HTR-8/SVneo (cell line): ENCODE data around the gene HGFAC.

ENCODE experiments used
- DNase-seq: peaks from one replicate; pipeline ENCODE4 v3.0.0; 2011; ENCODE audit warnings: low spot score, mixed read lengths; ENCODE audit not compliant: insufficient read length
- FAIRE-seq: peaks from 2 replicates; lab custom pipeline; 2011; peaks lifted over from hg19 to GRCh38; lab: Jason Lieb, UNC

Gene HGFAC

DNA sequence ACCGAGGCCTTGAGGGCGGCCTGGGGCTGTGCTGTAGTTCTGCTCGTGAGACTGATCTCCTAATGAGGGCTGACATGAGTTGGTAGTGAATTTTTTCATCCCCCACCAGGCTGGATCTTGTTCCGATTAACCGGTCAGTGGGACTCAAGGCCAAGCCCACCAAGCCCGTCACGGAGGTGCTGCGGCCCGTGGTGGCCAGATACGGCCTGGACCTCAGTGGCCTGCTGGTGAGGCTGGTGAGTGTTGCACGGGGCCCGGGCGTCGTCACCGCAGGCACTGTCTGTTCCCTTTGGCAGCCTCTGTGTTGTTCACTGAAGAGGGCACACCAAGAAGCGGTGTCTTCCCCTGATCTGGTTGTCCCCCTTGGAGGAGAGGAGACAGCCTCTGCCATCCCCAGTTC lies 18.4 kb upstream of the HGFAC start:
- FAIRE-seq (no peak), DNase-seq (no peak)

DNA sequence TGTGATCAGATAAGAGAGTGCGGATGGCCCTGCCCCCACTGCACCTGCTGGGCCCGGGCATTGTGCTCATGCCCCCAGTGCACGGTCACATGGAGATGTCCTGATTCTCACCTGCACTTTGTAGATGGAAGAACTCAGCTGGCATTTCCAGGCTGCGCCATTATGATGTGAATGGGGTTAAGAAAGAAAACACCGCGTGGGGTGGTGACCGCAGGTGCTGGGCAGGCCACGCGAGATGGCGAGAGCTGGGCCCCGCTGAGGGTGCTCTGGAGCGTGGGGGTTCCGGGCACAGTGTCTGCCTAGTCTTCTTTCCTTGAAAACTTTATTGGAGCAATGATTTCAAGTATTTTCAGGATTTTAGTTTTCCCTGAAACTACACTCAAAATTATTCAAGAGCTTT lies 17.8 kb upstream of the HGFAC start:
- DNase-seq (no peak), FAIRE-seq (no peak)

DNA sequence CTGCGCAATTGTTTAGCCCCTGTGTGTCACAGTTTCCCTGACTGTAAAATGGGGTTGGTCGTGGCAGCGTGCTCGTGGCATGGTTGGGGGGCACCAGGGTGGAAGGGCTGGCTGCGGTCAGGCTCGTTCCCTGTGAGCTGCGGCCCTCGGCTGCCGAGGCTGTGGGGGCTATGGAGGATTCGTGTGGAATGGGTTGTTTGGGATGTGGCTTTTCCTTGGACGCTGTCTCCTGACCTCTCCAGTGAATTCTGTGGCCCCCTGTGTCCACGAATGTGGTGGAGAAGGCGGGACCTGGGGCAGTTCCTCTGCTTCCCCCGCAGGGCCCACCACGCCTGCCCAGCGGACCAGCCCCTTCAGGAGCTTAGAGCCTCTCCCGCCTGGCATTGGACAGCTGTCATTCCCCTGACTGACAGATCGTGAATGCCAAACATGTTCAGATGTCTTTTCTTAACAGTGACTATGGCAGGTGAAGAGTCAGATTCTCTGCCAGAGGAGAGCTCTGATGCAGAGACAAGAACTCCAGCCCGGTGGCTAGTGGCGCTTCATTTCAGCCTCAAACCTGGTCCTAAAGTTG lies 17.2 kb upstream of the HGFAC start:
- FAIRE-seq (no peak), DNase-seq (no peak)

DNA sequence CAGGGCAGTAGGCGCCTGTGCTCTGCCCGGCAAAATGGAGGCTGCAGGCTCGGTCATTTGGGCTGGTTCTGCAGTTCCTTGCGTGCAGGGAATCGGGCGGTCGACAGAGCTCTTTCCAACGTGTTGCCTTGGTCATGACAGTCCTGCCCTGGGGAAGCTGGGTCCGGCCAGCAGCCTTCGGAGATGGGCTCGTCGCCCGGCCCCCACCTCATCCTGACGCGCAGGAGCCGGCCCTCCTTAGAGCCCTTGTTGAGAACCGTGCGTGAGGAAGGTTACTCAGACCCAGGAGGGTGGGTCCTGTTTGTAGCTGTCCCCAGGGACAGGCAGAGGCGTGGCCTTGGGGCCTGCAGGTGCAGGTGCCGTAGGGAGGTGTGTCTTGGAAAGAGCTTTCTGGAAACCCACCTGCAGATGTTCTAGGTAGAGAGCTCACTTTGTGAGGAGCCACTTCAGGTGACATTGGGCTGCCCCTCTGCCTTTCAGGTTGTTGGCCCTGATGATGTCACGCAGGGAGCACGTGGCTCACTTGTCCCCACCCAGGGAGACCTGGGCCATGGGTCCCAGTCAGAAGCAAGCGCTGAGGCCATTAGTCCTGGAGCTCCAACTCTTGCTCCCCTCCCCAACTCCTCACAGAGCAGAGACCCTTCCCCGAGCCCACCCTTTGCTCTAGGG lies 15.2 kb upstream of the HGFAC start:
- FAIRE-seq (no peak), DNase-seq (no peak)

DNA sequence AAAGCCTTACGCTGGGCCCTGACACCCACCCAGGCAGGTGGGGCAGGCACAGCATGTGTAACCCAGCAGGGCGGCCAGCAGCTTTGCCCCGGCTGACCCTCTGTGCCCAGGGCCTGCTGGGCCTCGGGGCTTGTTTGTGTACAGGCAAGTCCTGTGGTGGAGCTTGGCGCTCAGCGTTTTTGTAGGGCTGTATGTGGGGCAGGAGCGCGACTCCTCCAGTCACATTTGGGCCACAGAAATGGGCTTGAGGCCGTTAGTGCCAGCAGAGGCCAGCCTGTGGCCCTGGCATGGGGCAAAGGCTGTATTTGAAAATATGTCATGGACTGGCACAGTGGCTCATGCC lies 14.7 kb upstream of the HGFAC start:
- FAIRE-seq (no peak), DNase-seq (no peak)

DNA sequence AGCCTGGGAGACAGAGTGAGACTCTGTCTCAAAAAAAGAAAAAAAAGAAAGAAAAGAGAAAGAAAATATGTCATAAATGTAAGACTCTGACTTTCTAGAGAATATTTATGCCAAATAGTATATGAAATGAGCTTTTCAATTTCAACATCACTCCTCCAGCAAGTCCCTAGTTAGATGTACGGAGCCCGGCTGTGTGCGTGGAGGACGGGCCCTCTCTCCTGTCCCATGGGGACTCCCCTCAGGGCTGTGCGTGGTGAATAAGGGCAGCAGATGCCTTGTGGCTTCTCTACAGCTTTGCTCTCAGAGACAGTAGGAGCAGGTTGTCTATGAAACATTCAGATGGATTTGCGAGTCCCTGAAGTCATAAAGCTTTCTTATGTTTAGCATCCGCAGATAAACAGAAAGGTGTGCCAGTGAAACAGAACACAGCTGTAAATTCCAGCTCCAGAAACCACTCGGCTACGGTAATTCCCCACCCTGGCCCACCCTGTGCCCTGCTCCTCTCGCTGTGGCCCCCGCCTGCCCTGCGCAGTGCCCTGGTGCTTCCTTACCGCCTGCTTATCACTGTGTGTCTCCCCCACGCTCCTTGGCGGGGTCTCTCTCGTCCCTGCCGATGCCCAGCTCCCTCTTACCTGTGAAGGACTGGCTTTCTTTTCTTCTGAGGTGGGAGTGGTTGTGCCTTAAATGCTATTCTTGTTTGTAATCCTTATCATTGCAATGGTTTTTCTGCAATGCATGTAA lies 13.9 kb upstream of the HGFAC start:
- FAIRE-seq, result no peak
- DNase-seq, result no peak

DNA sequence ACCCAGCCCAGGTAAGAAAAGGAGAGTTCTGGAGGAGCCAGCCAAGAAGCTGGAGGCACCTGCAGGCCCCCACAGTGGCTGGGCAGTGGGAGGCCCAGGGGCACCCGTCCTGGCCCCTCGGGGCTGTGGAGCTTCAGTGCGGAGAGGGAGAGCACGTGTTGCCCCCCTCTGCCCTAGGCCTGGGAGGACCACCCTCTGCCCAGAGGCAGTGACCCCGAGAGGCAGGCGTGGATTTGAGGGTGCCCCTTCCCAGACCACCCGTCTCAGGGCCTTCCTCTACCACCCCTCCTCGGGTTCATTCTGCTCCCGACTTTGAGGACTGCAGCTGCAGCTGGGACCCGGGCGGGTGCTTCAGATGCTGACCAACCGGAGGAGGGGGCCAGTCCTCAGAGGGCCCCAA lies 12.1 kb upstream of the HGFAC start:
- no peak for FAIRE-seq

DNA sequence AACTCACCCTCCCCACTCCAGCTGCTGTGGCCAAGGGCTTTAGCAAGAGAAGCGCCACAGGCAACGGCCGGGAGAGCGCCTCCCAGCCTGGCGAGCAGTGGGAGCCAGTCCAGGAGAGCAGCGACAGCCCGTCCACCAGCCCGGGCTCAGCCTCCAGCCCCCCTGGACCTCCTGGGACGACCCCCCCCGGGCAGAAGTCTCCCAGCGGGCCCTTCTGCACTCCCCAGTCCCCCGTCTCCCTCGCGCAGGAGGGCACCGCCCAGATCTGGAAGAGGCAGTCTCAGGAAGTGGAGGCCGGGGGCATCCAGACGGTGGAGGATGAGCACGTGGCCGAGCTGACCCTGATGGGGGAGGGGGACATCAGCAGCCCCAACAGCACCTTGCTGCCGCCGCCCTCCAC lies 11.2 kb upstream of the HGFAC start:
- no peak for DNase-seq
- FAIRE-seq, result no peak

More for the DNA sequence above, 12.1 kb upstream of the HGFAC start:
- DNase-seq, result no peak

DNA sequence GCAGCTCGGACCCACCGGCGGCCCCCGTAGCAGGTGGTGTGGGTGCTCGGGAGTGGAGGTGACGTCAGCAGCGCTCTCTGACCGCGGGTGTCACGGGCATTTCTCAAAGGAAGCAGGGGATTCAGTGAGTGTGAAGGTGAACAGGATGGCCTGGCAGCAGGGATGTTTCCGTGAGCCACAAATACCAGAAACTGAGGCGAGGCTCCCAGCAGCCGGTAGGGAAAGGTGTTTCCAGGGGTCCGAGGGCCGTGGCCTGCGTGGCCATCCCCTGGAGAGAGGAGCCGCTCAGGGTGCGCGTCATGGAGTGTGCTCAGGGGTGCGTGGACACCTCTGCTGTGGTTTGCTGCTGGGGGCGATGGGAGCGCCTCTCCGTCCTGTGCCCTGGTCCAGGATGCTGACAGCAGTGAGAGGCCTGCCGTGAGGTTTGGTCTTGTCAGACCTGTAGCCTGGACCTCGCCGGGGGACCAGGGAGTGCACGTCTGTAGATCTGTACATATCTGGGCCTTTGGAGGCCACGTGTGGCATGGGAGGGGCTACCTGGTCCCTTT lies 10.2 kb upstream of the HGFAC start:
- FAIRE-seq (no peak), DNase-seq (no peak)

DNA sequence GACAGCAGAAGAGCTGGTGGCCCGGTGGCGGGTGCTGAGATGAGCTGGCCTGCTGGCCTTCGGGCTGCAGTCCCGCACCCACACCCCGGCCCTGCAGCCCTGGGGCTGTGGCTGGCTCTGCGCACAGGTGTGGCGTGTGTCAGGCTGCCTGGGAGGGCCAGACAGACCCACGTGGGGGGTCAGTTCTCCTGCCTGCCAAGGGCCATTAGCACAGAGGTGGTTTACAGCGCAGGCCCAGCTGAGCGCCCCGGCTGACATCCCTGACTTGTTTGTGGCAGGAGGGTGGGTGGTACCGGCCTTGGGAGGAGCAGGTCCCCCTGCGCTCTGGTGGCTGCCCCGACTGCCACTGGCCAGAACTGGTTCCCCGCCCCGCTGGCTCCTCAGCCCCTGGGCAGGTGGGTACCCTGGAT lies 9.4 kb upstream of the HGFAC start:
- no peak for DNase-seq
- FAIRE-seq, result no peak

DNA sequence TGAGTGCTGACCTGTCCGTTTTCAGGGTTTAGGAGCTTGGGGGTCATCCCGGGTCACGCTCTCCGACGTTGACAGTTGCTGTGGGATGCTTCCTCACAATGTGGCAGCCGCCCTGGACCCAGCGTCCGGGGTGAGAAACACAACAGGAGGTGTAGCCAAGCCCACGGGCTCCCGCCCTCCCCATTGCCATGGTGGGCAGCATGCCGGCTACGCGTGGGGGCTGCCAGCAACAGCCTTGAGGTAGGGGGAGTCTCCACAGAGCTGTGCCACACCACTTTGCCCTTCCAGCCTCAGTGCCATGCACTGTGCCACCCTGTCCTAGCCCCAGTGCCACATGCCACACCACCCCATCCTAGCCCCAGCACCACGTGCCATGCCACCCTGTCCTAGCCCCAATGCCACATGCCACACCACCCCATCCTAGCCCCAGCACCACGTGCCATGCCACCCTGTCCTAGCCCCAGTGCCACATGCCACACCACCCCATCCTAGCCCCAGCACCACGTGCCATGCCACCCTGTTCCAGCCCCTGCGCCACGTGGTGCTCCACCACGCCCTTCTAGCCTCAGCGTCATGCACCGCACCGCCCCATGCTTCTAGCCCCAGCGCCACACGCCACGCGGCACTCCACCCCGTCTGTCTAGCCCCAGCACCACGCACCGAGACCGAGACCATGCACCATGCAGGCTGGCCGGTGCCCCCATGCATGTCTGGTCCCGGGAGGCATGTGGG lies 8.5 kb upstream of the HGFAC start:
- FAIRE-seq (no peak), DNase-seq (no peak)

DNA sequence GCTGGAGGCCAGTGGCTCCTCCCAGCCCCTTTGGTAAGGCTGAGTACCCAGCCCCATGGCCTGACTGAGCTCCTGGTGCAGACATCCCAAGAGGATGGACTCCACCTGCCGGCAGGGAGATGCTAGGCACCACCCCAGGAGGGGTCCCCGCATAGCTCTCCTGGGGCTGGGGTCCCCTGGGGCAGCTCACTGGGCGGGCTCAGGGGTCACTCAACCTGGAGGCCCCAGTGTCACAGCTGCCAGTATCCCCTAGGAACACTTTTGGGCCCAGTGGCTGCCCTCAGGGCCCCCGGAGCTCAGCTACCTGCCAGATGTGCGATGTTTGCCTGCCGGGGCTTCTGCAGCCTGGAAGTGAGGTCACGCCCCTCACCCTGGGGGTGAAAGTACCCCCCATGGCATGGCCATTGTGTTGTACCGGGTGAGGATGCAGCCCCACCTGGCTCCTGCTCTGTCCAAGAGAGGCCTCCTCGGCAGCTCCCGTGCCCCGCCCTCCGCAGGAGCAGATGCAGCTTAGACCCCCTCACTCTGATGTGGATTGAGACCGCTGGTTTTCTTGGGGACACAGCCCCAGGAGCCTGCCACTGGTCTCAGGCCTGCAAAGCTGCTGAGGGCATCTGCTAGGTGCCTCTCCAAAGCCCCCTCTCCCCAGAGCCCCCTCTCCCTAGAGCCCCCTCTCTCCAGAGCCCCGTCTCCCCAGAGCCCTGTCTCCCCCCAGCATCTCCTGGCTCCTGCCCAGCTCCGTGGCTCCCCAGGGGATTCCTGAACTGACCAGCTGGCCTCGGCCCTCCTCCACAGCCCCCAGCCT lies 6.7 kb upstream of the HGFAC start:
- no peak for FAIRE-seq

DNA sequence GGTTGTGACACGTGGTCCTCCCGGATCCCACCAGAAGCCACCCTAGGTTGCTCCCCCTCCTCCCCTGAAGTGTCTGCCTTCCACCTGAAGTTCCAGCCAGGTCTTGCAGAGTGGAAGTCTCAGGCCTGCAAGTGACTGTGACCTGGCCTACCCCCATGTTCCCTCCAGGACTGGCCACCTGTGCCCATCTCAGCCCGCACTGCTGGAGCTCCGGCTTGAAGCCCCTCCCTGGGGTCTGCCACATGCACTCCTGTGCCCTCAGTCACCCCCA lies 6.1 kb upstream of the HGFAC start:
- FAIRE-seq, result no peak

More for the DNA sequence above, 6.7 kb upstream of the HGFAC start:
- DNase-seq, result no peak

DNA sequence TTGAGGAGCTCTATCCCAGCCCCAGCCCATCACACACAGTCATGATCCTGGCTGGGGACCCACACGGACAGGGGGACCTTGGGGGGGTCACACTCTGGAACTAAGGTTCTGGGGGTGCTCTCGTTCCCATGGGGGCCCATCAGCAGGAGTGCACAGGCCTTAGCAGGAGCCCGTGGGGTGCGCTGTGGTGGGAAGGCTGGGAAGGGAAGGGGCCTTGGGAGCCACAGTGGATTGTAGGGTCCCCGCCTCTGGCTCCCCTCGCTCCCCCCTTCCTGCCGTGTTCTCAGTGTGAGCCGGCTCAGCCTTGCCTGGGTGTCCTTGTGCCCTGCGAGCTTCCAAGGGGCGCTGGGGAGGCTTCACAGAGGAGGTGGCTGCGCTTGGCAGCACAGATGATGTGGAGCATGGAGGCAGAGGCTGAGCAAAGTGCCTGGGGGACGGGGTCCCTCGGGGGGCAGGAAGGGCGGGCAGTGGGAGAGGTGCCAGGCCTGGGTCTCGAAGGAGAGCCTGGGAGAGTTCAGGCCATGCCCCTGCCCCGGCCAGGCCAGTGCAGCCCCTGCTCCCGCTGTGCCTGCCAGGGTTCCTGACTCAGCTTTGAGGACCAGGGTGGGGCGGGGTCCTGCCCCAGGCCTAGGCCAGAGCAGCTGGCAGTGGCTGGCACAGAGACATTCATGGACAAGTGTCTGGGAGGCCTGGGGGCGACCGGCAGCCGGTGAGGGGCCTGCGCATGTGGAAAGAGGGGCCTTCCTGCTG lies 5.5 kb upstream of the HGFAC start:
- FAIRE-seq, result no peak

More for the DNA sequence above, 6.1 kb upstream of the HGFAC start:
- DNase-seq, result no peak

DNA sequence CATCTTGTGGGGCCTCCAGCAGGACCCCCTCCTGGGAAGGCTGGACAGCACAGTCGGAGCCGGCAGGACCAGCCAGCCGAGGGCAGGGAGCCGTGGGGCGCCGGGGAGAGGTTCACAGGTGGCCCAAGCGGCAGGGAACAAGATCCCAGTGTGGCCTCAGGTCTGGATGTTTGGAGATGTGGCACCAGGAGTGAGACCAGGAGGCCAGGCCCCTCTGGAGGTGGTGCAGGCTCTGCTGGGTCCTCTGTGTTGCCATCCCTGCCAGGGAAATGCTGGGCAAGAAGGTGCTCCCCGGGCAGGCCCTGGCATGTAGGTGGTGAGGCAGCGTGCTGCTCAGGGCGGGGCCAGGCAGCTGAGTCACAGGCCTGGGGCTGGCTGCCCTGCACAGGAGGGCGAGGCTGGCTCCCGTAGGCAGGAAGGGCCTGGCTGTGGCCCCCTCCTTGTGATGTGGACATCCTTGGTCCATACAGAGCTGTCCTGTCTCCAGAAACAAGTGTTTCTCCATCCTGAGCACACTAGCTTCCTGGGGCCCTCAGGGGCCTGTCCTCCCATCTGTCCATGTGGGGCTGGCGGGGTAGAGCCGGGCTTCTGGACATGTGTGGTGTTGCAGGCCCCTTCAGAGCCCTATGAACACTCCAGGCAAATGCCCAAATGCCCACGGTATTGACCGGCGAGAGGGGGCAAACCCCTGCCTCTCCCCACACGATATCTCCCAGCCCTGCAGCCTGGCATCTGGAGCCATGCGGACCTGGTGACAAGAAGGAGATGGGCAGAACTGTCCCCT lies 4.8 kb upstream of the HGFAC start:
- DNase-seq (peak; percentile 93), FAIRE-seq (peak; percentile 94)

More for the DNA sequence above, 5.5 kb upstream of the HGFAC start:
- DNase-seq, result no peak

DNA sequence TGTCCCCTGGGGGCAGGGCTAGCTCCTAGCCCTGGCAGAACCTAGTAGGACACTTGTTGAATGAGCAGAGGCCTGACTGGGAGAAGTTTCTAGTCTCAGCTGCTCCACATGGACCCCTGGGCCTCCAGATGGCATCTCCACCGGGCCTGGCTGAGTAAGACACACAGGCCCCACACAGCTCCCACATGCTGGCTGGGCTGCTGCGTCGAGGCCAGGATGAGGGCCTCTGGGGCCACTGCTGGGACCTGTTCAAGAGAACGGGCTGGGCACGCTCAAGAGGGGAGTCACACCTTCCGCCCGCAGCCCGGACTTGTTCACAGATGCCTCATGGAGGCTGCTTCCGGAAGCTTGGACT lies 4.2 kb upstream of the HGFAC start:
- DNase-seq (no peak), FAIRE-seq (no peak)

DNA sequence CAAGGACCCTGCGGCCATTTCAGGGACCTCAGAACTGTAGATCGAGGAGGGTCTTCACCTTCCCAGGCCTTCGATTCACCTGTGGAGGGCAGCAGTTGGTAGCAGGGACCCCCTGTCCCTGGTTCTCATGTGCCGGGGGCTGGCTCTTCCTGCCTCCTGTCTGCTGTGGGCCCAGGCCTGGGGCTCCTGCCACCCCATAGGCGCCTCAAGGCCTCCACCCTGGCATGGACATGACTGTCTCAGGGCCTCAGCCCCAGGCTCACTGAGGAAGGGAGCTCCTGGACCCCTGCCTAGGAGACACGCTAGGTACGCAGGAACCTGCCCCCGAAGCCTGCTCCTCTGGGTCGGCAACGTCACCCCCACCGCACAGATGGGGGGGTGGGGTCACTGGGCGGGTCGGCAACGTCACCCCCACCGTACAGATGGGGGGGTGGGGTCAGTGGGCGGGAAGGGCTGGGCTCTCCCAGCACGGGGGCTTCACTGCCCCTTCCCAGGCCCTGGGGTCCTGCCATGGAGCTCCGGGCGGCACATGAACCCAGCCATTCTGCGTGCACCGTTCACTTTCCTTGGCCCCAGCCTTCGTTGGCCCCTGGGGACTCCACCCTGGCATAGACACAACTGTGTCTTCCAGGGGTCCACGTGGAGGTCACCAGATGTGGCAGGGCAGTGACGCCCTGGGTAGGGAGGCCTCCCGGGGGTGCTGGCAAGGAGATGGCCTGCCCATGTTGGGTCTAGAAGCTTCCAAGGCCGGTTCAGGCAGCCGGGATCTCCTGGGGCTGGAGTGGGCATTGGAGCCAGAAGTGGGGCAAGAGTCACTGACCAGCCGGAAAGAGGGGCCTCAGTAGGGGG lies 3.5 kb upstream of the HGFAC start:
- DNase-seq (no peak), FAIRE-seq (no peak)

DNA sequence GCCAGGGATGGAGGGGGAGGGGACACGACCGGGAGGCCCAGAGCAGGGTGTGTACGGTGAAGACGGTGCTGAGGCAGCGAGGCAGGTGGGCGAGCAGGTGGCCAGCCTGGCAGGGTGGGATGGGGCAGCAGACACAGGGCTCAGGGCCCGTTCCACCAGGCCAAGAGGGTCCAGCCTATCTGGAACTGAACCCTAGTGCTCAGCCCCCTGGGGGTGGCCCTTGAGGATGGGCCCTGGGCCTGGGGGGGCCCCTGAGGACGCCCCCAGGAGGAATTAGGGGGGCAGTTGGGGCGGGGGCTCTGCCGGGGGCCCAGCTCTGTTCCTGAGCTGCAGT lies 3.0 kb upstream of the HGFAC start:
- DNase-seq, result no peak

More for the DNA sequence above, 3.0 kb upstream of the HGFAC start:
- no peak for FAIRE-seq
